HG02970 (cell line): ENCODE results near the gene ATP11A.
"Not testable (repeated sequence)": the region's sequence is repeated elsewhere in the genome, so short reads cannot be mapped to it uniquely, and the experiment has no call there.

Source experiments
- ATAC-seq: cut with Tn5 transposase; IDR thresholded peaks from one replicate; pipeline ENCODE4 v1.9.1; 2021; ENCODE audit warnings: mild to moderate bottlenecking, moderate library complexity, moderate number of reproducible peaks; ENCODE audit not compliant: unreplicated experiment, low FRiP score

Gene ATP11A

GRCh38 chr13:112669881-112670499, 19.8 kb upstream of the ATP11A start:
- no peak for ATAC-seq

DNA sequence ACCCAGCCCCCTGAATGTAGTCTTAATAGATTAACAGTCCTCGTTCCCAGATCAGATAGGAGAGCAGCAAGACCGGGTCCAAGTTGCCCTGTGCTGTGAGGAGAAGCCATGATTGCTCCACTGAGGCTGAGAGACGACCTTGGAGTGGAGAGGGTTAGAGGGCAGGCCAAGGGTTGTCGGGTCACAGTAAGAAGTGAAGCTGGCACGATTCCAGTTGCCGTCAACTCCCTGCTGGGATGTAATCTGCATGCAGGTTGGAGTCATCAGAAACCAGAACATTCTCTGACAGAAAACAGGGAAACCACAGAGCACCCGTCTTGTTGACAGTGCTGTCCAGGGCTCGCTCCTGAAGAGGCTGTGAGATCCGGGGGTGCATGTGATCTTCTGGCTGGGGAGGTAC, 19.0 kb upstream of the ATP11A start:
- ATAC-seq, result no peak

- no peak for ATAC-seq
Observed at GRCh38 chr13:112671359-112671758, 18.5 kb upstream of the ATP11A start.

DNA sequence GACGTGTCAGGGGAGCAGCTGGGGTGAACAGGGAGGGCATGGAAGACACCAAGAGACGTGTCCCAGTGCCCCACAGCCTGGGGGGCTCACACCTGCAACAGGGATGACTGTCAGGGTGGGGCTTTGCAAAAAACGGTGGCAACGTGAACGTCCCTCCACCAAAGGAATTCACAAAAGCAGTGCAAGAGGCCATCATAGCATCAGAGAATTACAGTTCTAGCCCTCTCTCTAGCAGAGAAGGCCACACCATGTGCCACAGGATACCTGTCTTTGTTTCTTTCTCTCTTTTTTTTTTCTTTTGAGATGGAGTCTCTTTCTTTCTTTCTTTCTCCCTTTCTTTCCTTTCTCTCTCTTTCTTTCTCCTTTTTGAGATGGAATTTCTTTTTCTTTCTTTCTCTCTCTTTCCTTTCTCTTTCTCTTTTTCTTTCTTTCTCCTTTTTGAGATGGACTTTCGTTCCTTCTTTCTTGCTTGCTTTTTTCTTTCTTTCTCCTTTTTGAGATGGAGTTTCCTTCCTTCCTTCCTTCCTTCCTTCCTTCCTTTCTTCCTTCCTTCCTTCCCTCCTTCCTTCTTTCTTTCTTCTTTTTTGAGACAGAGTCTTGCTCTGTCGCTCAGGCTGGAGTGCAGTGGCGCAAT, 17.1 kb upstream of the ATP11A start:
- no peak for ATAC-seq

DNA sequence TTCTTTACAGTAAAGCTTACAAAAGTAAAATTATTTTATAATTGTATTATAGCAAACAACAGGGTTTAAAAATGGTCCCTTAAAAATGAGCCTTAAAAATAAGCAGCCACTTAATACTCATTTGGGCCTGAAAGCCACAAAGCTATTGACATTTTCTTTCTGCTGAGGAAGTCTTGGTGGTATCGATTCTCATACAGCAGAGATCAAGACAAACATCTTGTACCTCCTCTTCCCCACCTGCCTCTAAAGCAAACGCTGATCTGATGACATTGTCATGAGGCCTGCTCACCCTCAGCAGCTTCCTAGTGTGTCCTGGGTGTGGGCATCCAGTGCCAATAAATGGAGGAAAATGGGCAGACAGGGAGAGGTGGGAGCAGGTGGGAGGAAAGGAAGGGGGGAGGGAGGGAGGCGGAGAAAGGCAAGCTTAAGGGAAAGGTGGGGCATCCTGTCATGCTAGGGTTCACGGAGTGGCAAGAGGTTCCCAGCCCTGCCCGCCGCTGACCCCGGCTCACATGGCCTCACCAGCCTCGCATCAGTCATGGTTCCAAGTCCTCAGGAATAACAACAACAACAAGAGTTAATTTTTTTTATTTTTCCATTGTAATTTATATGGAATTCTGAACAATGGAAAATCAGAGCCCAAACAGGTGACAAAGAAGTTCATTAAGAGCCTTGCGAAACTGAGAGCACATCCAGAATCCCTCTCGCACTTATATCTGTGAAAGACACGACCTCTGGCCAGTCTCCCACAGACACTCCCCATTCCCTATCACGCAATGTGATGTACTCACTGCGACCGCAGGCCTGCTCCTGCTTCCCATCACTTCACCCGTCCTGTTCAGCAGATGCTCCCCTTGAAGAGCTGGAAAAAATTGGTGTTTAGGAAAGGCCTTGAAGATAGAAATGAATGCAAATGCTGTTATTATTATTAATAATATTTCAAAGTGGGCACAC, 15.1 kb upstream of the ATP11A start:
- ATAC-seq, result no peak

DNA sequence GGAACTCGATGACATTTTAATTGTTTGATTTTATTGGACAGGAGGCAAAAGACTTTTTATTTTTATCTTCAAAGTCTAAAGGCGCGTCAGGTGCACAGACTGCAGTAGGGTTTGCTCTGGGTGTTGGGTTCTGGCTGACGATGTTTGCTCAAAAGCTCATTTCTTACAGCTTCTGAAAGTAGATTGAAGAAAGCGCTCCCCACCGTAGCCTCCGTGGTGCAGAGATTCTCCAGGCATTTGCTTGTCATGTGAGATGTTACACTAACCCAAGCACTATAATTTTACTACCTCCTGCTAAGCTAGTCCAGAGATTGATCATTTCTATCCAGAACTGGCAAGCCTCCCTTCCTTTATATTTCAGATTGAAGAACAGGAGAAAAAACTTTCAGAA, 14.5 kb upstream of the ATP11A start:
- ATAC-seq, result no peak

- not testable (repeated sequence) for ATAC-seq
Observed at GRCh38 chr13:112677421-112677962, 12.3 kb upstream of the ATP11A start.

DNA sequence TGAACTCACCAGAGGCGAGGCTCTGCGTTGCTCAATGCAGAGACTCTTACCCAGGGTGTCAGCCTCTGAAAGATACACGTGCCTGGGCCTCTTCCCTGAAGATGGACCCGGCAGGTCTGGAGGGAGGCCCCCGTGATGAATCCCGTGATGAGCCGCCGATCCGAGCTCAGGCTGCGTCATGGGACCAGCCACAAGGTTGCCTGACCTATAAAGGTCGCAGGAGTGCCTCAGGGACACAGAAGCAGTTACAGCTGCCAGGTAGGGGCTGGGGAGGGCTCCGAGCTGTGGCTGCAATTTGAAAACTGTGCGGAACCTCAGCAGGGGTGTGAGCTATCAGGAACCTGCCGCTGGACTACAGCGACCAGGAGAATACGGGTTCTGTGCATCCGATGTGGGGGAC, 10.5 kb upstream of the ATP11A start:
- no peak for ATAC-seq

DNA sequence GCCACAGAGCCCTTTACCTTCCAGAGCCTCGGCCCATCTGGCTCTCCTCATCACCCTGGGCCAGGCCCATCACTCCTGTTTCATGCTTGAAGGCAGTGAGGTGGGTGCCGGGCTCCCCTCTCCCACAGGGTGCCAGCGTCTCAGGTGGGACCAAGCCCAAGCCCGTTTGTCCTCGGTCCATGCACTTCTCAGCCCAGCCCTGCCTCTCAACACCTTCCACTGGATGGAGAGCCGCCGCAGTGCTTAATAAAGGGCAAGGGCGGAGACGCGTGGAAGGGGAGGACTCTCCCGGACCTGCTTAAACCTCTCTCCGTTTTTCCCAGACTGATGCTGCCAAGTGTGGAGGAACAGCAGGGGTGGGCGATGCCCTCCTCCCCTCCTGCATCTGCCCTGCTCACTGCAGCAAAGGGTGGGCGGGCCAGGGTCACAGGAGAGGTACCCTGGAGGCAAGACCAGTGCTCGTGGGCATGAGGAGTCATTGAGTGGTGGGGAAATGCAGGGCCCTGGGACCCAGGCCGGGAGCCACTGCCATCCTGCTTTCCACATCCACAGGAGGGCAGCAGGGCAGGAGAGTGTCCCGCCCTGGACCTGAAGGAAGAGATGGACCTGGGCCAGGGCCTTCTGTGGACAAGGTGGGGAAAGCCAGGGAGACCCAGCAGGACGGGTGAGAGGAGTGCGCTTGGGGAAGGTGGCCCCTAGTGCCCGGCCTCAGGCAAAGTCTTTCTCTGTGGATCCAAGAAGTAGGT, 9.7 kb upstream of the ATP11A start:
- ATAC-seq, result no peak

DNA sequence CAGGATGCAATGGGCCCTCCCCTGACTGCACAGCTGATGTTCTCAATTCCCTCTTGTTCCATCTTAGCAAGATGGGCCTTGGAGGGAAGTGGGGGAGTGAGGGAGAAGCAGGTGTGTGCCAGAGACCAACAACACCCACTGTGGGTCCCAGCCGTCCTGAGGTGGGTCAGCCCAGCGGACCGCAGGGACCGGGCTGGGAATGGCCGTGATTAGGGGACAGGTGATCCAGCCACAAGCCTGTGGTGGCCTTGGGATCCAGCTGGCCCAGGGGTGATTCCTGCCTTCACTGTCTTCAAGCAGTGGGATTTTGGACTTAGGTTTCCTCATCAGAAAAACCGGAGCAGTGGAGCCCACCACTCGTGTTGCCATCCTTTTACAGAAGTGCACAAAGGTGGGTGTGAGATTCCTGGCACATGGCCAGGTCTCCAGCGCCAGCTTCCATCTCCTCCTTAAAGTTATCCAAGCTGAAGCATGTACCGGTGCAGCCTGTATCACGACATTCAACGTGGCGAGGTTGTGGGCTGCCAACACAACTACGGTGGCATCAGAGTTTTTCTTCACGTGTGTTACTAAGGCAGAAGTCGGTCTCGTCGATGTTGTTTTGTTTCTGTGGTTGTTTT, 9.0 kb upstream of the ATP11A start:
- ATAC-seq, result no peak

DNA sequence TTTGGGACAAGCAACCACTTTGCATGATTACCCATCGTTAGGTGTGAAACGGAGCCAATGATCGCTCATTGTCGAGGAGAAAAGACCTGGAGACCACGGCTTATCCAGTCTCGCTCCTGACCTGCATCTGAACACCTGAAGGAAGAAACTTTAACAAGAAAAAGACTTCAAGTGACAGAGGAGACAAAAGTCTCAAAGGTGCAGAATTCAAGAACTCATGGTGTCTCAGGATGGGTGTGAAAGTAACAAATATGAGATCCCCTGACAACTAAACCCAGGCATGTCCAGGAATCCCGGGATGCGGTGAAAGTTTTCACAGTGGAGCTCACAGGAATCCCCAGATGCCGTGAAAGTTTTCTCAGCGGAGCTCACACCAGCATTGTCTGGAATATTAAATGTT, 6.3 kb upstream of the ATP11A start:
- ATAC-seq, result no peak

DNA sequence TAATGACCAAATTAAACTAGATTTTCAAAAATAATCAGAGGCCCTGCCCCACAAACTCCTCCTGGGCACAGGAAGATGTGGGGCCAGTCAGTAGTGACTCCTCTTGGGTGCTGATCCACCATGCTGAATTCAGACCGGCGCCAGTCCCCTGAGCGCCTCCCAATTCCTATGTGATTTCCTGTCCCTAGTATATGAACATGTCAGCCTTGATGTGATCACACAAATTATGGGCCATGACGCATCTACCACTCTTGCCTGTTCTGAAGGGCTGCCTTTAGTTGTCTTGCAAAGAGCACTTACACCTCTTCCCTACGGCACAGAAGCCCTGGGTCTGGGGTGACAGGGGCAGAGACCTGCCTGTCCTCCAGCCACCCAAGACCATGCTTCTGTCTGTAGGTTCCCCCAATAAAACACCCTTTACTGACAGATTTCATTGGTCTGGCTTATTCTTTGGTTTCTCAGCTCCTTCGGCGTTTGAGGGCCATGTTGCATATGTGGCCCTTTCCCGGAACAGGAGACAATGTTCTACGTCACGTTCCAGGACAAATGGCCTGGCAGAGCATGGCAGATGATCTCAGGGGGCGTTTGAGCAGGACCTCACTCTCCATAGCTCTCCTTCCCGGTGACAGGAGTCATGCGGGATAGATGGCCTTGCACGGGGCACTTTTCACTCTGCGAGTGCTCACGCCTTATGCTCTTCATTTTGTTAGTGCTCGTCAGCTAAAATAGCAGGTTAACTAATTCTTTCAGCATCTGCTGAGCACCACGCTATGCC, 5.6 kb upstream of the ATP11A start:
- no peak for ATAC-seq

DNA sequence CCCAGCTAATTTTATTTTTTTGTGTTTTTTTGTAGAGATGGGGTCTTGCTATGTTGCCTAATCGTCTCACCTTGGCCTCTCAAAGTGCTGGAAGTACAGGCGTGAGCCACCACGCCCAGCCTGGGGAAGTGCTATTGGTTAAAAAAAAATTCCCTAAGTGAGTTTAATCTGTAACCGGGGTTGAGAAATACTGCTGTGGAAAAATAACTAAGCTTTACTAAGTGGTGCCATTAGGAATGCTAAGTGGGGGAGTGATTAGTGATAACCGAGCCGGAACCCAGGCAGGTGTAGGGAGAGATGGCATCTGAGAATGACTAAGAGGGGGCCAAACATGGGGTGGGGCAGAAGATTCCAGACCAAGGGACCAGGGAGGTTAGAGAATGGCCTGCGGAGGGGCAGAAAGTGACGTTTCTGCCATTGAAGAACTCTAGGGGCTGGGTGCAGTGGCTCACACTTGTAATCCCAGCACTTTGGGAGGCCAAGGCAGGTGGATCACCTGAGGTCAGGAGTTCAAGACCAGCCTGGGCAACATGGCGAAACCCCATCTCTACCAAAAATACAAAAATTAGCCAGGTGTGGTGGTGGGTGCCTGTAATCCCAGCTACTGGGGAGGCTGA, 4.5 kb upstream of the ATP11A start:
- not testable (repeated sequence) for ATAC-seq

- no peak for ATAC-seq
Observed at GRCh38 chr13:112685896-112686295, 3.9 kb upstream of the ATP11A start.

- no peak for ATAC-seq
Observed at GRCh38 chr13:112686364-112686763, 3.5 kb upstream of the ATP11A start.

DNA sequence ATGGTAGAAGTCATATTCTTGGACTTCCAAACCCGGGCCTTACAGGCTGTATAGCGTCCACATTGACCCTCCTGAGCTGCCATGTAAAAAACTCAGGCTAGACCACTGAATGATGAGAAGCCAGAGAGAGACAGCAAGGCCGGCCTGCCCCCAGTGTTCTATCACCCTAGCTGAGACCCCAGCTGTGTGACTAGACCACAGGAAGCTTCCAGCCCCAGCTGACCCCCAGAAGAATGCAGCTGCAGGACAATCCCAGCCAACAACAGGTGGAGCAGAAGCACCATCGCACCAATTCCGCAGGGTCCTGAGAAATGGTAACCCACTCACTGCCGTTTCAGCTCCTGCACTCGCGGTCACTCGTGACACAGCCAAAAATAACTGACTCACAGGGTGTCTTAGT, 2.9 kb upstream of the ATP11A start:
- no peak for ATAC-seq

GRCh38 chr13:112687836-112688559, 1.8 kb upstream of the ATP11A start:
- no peak for ATAC-seq
